Neural progenitor cell (in vitro differentiated cells): ENCODE data around the gene MED10.

Experiments
- CTCF ChIP-seq: fragments of 200-600 bp; sonication (generic); IDR thresholded peaks from 2 replicates; pipeline ENCODE4 v1.5.1; 2017; ENCODE audit warnings: antibody characterized with exemption, mild to moderate bottlenecking
- EZH2 ChIP-seq: fragments of 200-600 bp; sonication (generic); IDR thresholded peaks from 2 replicates; pipeline ENCODE4 v1.6.1; 2017; ENCODE audit warnings: antibody characterized with exemption, mild to moderate bottlenecking, moderate library complexity

GRCh38 chr5:6395102-6395445, 16.7 kb upstream of the MED10 start:
- no peak for TF ChIP-seq EZH2
- no peak for TF ChIP-seq CTCF
